ENCODE measurements around the gene PARN.
"Not testable (repeated sequence)": the region's sequence is repeated elsewhere in the genome, so short reads cannot be mapped to it uniquely, and the experiment has no call there.

The PARN gene

GRCh38 chr16:14420721-14421488 is 209.2 kb downstream of the PARN start:
- Mint-ChIP-seq H3K36me3 (peaks cover 3% of the 10 kb centered on the region), H3K27ac (no peak overlapping the region), H3K4me1 (ENCODE audit: low read depth) (no peaks in the 10 kb centered on the region), H3K9me3 (ENCODE audit: low read depth) (no peaks in the 10 kb centered on the region), H3K4me3 (no peak overlapping the region), H3K27me3 (no peaks in the 10 kb centered on the region)

- not testable (repeated sequence) for H3K36me3 Mint-ChIP-seq; H3K27me3 Mint-ChIP-seq; H3K4me1 Mint-ChIP-seq (ENCODE audit: low read depth); H3K4me3 Mint-ChIP-seq; H3K27ac Mint-ChIP-seq; H3K9me3 Mint-ChIP-seq (ENCODE audit: low read depth)
Observed at GRCh38 chr16:14420243-14420642, 209.8 kb downstream of the PARN start.

GRCh38 chr16:14419817-14420216 is 210.2 kb downstream of the PARN start:
- H3K4me3 Mint-ChIP-seq = no peak overlapping the region
- H3K27ac Mint-ChIP-seq = no peak overlapping the region
- H3K9me3 Mint-ChIP-seq (ENCODE audit: low read depth) = no peaks in the 10 kb centered on the region
- H3K36me3 Mint-ChIP-seq = peaks cover 3% of the 10 kb centered on the region
- no peaks in the 10 kb centered on the region for H3K27me3 Mint-ChIP-seq
- H3K4me1 Mint-ChIP-seq (ENCODE audit: low read depth) = no peaks in the 10 kb centered on the region

- Mint-ChIP-seq H3K4me1 (ENCODE audit: low read depth) (no peaks in the 10 kb centered on the region), H3K27me3 (no peaks in the 10 kb centered on the region)
Observed at GRCh38 chr16:14418795-14419225, 211.2 kb downstream of the PARN start.

GRCh38 chr16:14416184-14416583 is 213.9 kb downstream of the PARN start:
- Mint-ChIP-seq H3K4me3 (no peak overlapping the region), H3K36me3 (no peaks in the 10 kb centered on the region), H3K27me3 (no peaks in the 10 kb centered on the region), H3K27ac (no peak overlapping the region), H3K4me1 (ENCODE audit: low read depth) (no peaks in the 10 kb centered on the region), H3K9me3 (ENCODE audit: low read depth) (no peaks in the 10 kb centered on the region)

More at GRCh38 chr16:14418795-14419225, 211.2 kb downstream of the PARN start:
- Mint-ChIP-seq H3K27ac (no peak overlapping the region), H3K9me3 (ENCODE audit: low read depth) (no peaks in the 10 kb centered on the region), H3K4me3 (no peak overlapping the region), H3K36me3 (peaks cover 3% of the 10 kb centered on the region)

- no peaks in the 10 kb centered on the region for H3K4me1 Mint-ChIP-seq (ENCODE audit: low read depth)
- no peak overlapping the region for H3K4me3 Mint-ChIP-seq
- H3K27ac Mint-ChIP-seq = no peak overlapping the region
- no peaks in the 10 kb centered on the region for H3K9me3 Mint-ChIP-seq (ENCODE audit: low read depth)
- H3K27me3 Mint-ChIP-seq = no peaks in the 10 kb centered on the region
- no peaks in the 10 kb centered on the region for H3K36me3 Mint-ChIP-seq
Observed at GRCh38 chr16:14415291-14415690, 214.8 kb downstream of the PARN start.

GRCh38 chr16:14409563-14409962 is 220.5 kb downstream of the PARN start:
- Mint-ChIP-seq H3K27ac (no peak overlapping the region), H3K36me3 (no peaks in the 10 kb centered on the region), H3K9me3 (ENCODE audit: low read depth) (no peaks in the 10 kb centered on the region), H3K27me3 (no peaks in the 10 kb centered on the region), H3K4me3 (no peak overlapping the region), H3K4me1 (ENCODE audit: low read depth) (peaks cover 5% of the 10 kb centered on the region)

GRCh38 chr16:14407786-14408399 is 222.2 kb downstream of the PARN start:
- Mint-ChIP-seq H3K4me1 (ENCODE audit: low read depth) (peaks cover 5% of the 10 kb centered on the region), H3K36me3 (no peaks in the 10 kb centered on the region), H3K9me3 (ENCODE audit: low read depth) (no peaks in the 10 kb centered on the region), H3K27ac (no peak overlapping the region), H3K4me3 (no peak overlapping the region), H3K27me3 (no peaks in the 10 kb centered on the region)

GRCh38 chr16:14405611-14406537 is 224.2 kb downstream of the PARN start:
- no peaks in the 10 kb centered on the region for H3K9me3 Mint-ChIP-seq (ENCODE audit: low read depth)
- peaks cover 5% of the 10 kb centered on the region for H3K4me1 Mint-ChIP-seq (ENCODE audit: low read depth)
- H3K4me3 Mint-ChIP-seq = no peak overlapping the region
- no peaks in the 10 kb centered on the region for H3K36me3 Mint-ChIP-seq
- H3K27me3 Mint-ChIP-seq = no peaks in the 10 kb centered on the region
- H3K27ac Mint-ChIP-seq = no peak overlapping the region

- H3K36me3 Mint-ChIP-seq; H3K27ac Mint-ChIP-seq; H3K27me3 Mint-ChIP-seq; H3K4me3 Mint-ChIP-seq; H3K4me1 Mint-ChIP-seq (ENCODE audit: low read depth); H3K9me3 Mint-ChIP-seq (ENCODE audit: low read depth): not testable (repeated sequence)
Observed at GRCh38 chr16:14403001-14403389, 227.1 kb downstream of the PARN start.

- H3K27ac Mint-ChIP-seq = not testable (repeated sequence)
Observed at GRCh38 chr16:14402114-14403000, 227.7 kb downstream of the PARN start.

GRCh38 chr16:14401711-14402061 is 228.4 kb downstream of the PARN start:
- H3K36me3 Mint-ChIP-seq; H3K9me3 Mint-ChIP-seq (ENCODE audit: low read depth); H3K27ac Mint-ChIP-seq; H3K4me1 Mint-ChIP-seq (ENCODE audit: low read depth); H3K4me3 Mint-ChIP-seq; H3K27me3 Mint-ChIP-seq: not testable (repeated sequence)

More at GRCh38 chr16:14402114-14403000, 227.7 kb downstream of the PARN start:
- not testable (repeated sequence) for H3K4me3 Mint-ChIP-seq; H3K4me1 Mint-ChIP-seq (ENCODE audit: low read depth); H3K36me3 Mint-ChIP-seq; H3K27me3 Mint-ChIP-seq; H3K9me3 Mint-ChIP-seq (ENCODE audit: low read depth)

- not testable (repeated sequence) for H3K27me3 Mint-ChIP-seq; H3K9me3 Mint-ChIP-seq (ENCODE audit: low read depth); H3K27ac Mint-ChIP-seq; H3K36me3 Mint-ChIP-seq; H3K4me1 Mint-ChIP-seq (ENCODE audit: low read depth); H3K4me3 Mint-ChIP-seq
Observed at GRCh38 chr16:14400978-14401710, 228.9 kb downstream of the PARN start.
